Caco-2 (cell line): ENCODE results near the gene NEIL3. TPM values are rescaled to one million over a fixed set of nuclear protein-coding genes. Genes with fewer than 3 reads are reported as not detected.

Experiments
- BruUV-seq: library from RNA; stranded (reverse); fragments of 400-500 nt; replicated peaks from 2 replicates; lab custom pipeline; 2021; lab: Mats Ljungman, UMichigan
- CTCF ChIA-PET: fragments of 300-600 bp; sonication (Branson Sonifier 250); formaldehyde crosslinking; loops from one replicate; lab custom pipeline; 2022; ENCODE audit warnings: antibody characterized with exemption; lab: Charles Lee
- POLR2A ChIA-PET: fragments of 300-600 bp; sonication (Branson Sonifier 250); formaldehyde crosslinking; loops from one replicate; lab custom pipeline; 2022; ENCODE audit warnings: antibody characterized with exemption; lab: Charles Lee
- DNase-seq, 2 experiments: peaks; one replicate each; pipeline versions ENCODE4 v3.0.0 to v3.0.0-alpha.2; 2020 to 2022
- H3K27me3 ChIP-seq: replicated peaks from 2 replicates; pipeline ENCODE4 v1.6.0; 2011; ENCODE audit warnings: low read length; ENCODE audit not compliant: control insufficient read depth, insufficient read depth
- H3K36me3 ChIP-seq: 2 replicates; pipeline ENCODE4 v1.5.1; 2011; ENCODE audit warnings: low read length; ENCODE audit not compliant: control insufficient read depth, insufficient read depth
- H3K4me1 ChIP-seq: fragments of 250-450 bp; sonication (Bioruptor Pico); 2 replicates; pipeline ENCODE4 v1.5.1; 2020; ENCODE audit warnings: mild to moderate bottlenecking
- H3K4me3 ChIP-seq: 2 replicates; pipeline ENCODE4 v1.5.1; 2011; ENCODE audit warnings: low read depth, mild to moderate bottlenecking, control low read depth, low read length
- H3K9me3 ChIP-seq: fragments of 250-450 bp; sonication (Bioruptor Pico); 2 replicates; pipeline ENCODE4 v1.5.1; 2020; ENCODE audit warnings: mild to moderate bottlenecking, moderate library complexity
- H3K27ac Mint-ChIP-seq: one replicate; pipeline ENCODE4 v1.8.0; 2022; ENCODE audit warnings: mixed read lengths; ENCODE audit not compliant: unreplicated experiment
- H3K27me3 Mint-ChIP-seq: one replicate; pipeline ENCODE4 v1.8.0; 2022; ENCODE audit warnings: mixed read lengths; ENCODE audit not compliant: insufficient read depth, unreplicated experiment
- H3K36me3 Mint-ChIP-seq: one replicate; pipeline ENCODE4 v1.8.0; 2022; ENCODE audit warnings: mild to moderate bottlenecking, mixed read lengths; ENCODE audit not compliant: insufficient read depth, unreplicated experiment
- H3K4me1 Mint-ChIP-seq: one replicate; pipeline ENCODE4 v1.8.0; 2022; ENCODE audit warnings: low read depth, mixed read lengths; ENCODE audit not compliant: unreplicated experiment
- H3K4me3 Mint-ChIP-seq: one replicate; pipeline ENCODE4 v1.8.0; 2022; ENCODE audit warnings: mild to moderate bottlenecking, moderate library complexity, mixed read lengths; ENCODE audit not compliant: unreplicated experiment
- H3K9me3 Mint-ChIP-seq: one replicate; pipeline ENCODE4 v1.8.0; 2022; ENCODE audit warnings: mixed read lengths; ENCODE audit not compliant: unreplicated experiment
- intact Hi-C: fragments of 100-400 bp; cut with micrococcal nuclease; formaldehyde crosslinking; loops from one replicate; pipeline ENCODE4 v1.10.0; 2022; ENCODE audit not compliant: unreplicated experiment
- total RNA-seq: library from RNA; stranded (reverse); gene quantifications from 2 replicates; pipeline ENCODE4 v1.2.3, GENCODE V29; 2022
- TF ChIP-seq, protein P1 (sequence below), 2 experiments: fragments of 200-600 bp in 1 of 2; IDR thresholded peaks; 1 replicate in 1 of 2; 2 replicates in 1 of 2; pipeline versions ENCODE4 v1.5.1 to v1.8.0; 2011 to 2022; ENCODE audit warnings: antibody characterized with exemption in 1 of 2, control low read depth in 1 of 2, inconsistent platforms in 1 of 2, low read depth in 1 of 2, low read length in 1 of 2, mild to moderate bottlenecking in 1 of 2, moderate library complexity in 1 of 2; ENCODE audit not compliant: insufficient read depth in 1 of 2, severe bottlenecking in 1 of 2, unreplicated experiment in 1 of 2

The NEIL3 gene
- total RNA-seq, 1 experiment from 2014 or later = 8.0 TPM

DNA sequence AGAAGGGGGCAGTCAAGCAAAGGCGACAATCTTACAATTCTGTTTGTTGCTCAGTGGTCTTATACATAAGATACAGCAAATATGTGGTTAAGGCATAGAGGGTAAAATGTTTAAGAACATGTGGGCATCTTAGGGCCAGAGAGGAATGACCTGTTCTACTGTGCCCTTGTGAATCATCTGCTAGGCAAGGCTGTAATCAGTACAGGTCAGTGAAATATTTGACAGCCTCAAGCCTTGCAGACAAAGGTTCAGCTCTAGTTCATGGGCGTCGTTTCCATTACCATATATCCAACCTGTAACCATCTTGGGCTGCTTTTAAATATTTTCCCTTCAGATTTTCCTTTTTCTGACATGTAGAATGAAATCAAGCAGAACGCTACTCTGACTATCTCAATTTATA lies 95.3 kb downstream of the NEIL3 start:
- no TSS peak for BruUV-seq
- intact Hi-C loops = no loop called here
- no peaks in the 10 kb centered on the region for H3K27me3 Mint-ChIP-seq
- ChIA-PET POLR2A (no interaction called here), CTCF (no interaction called here)
- Histone ChIP-seq H3K4me3 (no peak overlapping the region), H3K9me3 (no peaks in the 10 kb centered on the region), H3K36me3 (no peaks in the 10 kb centered on the region), H3K27me3 (no peaks in the 10 kb centered on the region), H3K4me1 (no peaks in the 10 kb centered on the region)
- no peak overlapping the region for H3K4me3 Mint-ChIP-seq
- no peaks in the 10 kb centered on the region for H3K4me1 Mint-ChIP-seq
- TF ChIP-seq, protein P1, sequence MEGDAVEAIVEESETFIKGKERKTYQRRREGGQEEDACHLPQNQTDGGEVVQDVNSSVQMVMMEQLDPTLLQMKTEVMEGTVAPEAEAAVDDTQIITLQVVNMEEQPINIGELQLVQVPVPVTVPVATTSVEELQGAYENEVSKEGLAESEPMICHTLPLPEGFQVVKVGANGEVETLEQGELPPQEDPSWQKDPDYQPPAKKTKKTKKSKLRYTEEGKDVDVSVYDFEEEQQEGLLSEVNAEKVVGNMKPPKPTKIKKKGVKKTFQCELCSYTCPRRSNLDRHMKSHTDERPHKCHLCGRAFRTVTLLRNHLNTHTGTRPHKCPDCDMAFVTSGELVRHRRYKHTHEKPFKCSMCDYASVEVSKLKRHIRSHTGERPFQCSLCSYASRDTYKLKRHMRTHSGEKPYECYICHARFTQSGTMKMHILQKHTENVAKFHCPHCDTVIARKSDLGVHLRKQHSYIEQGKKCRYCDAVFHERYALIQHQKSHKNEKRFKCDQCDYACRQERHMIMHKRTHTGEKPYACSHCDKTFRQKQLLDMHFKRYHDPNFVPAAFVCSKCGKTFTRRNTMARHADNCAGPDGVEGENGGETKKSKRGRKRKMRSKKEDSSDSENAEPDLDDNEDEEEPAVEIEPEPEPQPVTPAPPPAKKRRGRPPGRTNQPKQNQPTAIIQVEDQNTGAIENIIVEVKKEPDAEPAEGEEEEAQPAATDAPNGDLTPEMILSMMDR (IDR thresholded peaks at IDR 0.05; ENCODE audit: insufficient read depth in 1 of 2, low read depth in 1 of 2, low read length in 1 of 2, severe bottlenecking in 1 of 2, unreplicated experiment in 1 of 2) = no peak
- H3K36me3 Mint-ChIP-seq = no peaks in the 10 kb centered on the region
- peaks cover 22% of the 10 kb centered on the region for H3K9me3 Mint-ChIP-seq
- no peak for DNase-seq
- no peak overlapping the region for H3K27ac Mint-ChIP-seq

DNA sequence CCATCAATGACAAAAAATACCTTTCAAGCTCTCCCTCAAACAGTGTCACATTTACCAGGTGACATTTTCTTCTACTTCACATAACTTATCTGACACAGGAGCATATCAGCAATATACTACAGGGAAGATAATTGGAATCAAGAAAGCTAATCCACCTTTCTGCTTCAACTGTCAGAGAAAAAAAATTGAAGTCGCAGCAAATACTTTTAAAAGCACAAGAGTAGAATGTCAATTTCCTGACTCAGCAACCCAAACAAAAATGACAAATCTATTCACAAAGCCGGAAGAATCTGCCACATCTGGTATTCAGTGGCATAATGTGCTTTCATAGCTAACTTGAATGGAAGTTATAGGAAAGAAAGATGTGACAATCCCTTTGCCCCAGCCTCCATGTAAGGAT lies 95.8 kb downstream of the NEIL3 start:
- TF ChIP-seq, protein P1 (IDR thresholded peaks at IDR 0.05; ENCODE audit: insufficient read depth in 1 of 2, low read depth in 1 of 2, low read length in 1 of 2, severe bottlenecking in 1 of 2, unreplicated experiment in 1 of 2) = no peak
- Histone ChIP-seq H3K4me1 (no peaks in the 10 kb centered on the region), H3K36me3 (no peaks in the 10 kb centered on the region), H3K4me3 (no peak overlapping the region), H3K27me3 (no peaks in the 10 kb centered on the region), H3K9me3 (no peaks in the 10 kb centered on the region)
- no TSS peak for BruUV-seq
- no peak overlapping the region for H3K27ac Mint-ChIP-seq
- no peaks in the 10 kb centered on the region for H3K36me3 Mint-ChIP-seq
- no peak for DNase-seq
- POLR2A ChIA-PET = interaction anchor here (0.5 to 0.6 kb wide), 2 partner anchors 35 to 158 kb away, joined by 3 to 8 read pairs; no protein-coding TSS in a partner anchor
- no peaks in the 10 kb centered on the region for H3K4me1 Mint-ChIP-seq
- no peaks in the 10 kb centered on the region for H3K27me3 Mint-ChIP-seq
- intact Hi-C loops = no loop called here
- H3K9me3 Mint-ChIP-seq = peaks cover 22% of the 10 kb centered on the region
- H3K4me3 Mint-ChIP-seq = no peak overlapping the region
- CTCF ChIA-PET = no interaction called here

DNA sequence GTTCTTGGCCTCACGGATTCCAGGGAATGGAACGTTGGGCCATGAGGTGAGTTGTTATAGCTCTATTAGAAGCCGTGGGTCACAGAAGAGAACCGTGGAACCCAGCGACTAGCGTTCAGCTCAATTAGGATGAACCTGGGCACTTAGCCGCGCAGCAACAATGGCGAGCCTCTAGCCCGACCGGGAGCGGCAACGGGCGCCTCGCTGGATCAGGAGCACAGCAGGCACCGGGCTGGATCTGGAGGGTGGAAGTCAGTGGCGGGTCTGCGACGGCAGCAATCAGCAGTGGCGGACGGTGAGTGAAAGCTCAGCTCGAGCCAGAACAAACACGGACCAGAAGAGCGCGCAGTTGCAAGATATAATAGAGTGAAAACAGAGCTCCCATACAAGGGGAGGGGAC lies 98.3 kb downstream of the NEIL3 start:
- Histone ChIP-seq H3K4me3 (no peak overlapping the region), H3K36me3 (no peaks in the 10 kb centered on the region), H3K9me3 (no peaks in the 10 kb centered on the region), H3K4me1 (peaks cover 7% of the 10 kb centered on the region; the same call in 1 of the 2 replicates), H3K27me3 (no peaks in the 10 kb centered on the region)
- no TSS peak for BruUV-seq
- Mint-ChIP-seq H3K27ac (no peak overlapping the region), H3K27me3 (no peaks in the 10 kb centered on the region), H3K4me1 (peaks cover 10% of the 10 kb centered on the region), H3K4me3 (no peak overlapping the region), H3K36me3 (no peaks in the 10 kb centered on the region), H3K9me3 (peaks cover 22% of the 10 kb centered on the region)
- ChIA-PET POLR2A (no interaction called here), CTCF (no interaction called here)
- DNase-seq = no peak
- intact Hi-C loops = no loop called here
- TF ChIP-seq, protein P1 (IDR thresholded peaks at IDR 0.05; ENCODE audit: insufficient read depth in 1 of 2, low read depth in 1 of 2, low read length in 1 of 2, severe bottlenecking in 1 of 2, unreplicated experiment in 1 of 2) = no peak
